Ishikawa (cell line): ENCODE results near the gene COG4.

Experiments
- CREB1 ChIP-seq: IDR thresholded peaks from 2 replicates; pipeline ENCODE4 v1.6.1; 2012; ENCODE audit warnings: low read depth
- NFIC ChIP-seq: IDR thresholded peaks from 2 replicates; pipeline ENCODE4 v1.6.1; 2012

GRCh38 chr16:70523076-70523742, at the start of gene COG4:
- no peak for TF ChIP-seq NFIC
- no peak for TF ChIP-seq CREB1
